GM12865 (cell line): ENCODE data around the gene PLPPR3.
"Not testable (repeated sequence)": the region's sequence is repeated elsewhere in the genome, so short reads cannot be mapped to it uniquely, and the experiment has no call there.

Experiments used
- DNase-seq: peaks from one replicate; pipeline ENCODE4 v3.0.0; 2010; ENCODE audit warnings: low read depth
- H3K4me3 ChIP-seq: 2 replicates; pipeline ENCODE4 v1.5.1; 2011; ENCODE audit warnings: mild to moderate bottlenecking, low read depth, low read length, control low read depth
- CTCF ChIP-seq: IDR thresholded peaks from 2 replicates; pipeline ENCODE4 v1.5.1; 2011; ENCODE audit warnings: low read length, control low read depth, low read depth, inconsistent platforms; ENCODE audit not compliant: insufficient read depth; ENCODE audit errors: missing control alignments

The PLPPR3 gene

GRCh38 chr19:858868-859843 is 37.4 kb upstream of the PLPPR3 start, which contains the start of gene CFD:
Gene CFD (plus strand): TSS chr19:859664. CDS start chr19:859690, 26 bp downstream.
- no peak within 1 kb of the TSS for H3K4me3 ChIP-seq
- TF ChIP-seq CTCF = no peak
- DNase-seq = no peak

GRCh38 chr19:858284-858683 is 36.5 kb upstream of the PLPPR3 start:
- no peak for TF ChIP-seq CTCF
- DNase-seq = no peak
- no peak overlapping the region for H3K4me3 ChIP-seq

DNA sequence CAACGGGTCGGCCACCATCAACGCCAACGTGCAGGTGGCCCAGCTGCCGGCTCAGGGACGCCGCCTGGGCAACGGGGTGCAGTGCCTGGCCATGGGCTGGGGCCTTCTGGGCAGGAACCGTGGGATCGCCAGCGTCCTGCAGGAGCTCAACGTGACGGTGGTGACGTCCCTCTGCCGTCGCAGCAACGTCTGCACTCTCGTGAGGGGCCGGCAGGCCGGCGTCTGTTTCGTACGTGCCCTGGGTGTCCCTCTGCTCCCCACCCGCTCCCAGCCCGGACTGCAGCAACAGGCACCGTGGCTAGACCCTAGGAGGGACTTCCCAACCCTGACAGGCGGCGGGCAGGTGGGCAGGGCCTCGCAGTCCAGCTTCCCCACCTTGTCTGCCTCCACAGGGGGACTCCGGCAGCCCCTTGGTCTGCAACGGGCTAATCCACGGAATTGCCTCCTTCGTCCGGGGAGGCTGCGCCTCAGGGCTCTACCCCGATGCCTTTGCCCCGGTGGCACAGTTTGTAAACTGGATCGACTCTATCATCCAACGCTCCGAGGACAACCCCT is 33.9 kb upstream of the PLPPR3 start:
- H3K4me3 ChIP-seq = no peak overlapping the region
- TF ChIP-seq CTCF = no peak
- no peak for DNase-seq

DNA sequence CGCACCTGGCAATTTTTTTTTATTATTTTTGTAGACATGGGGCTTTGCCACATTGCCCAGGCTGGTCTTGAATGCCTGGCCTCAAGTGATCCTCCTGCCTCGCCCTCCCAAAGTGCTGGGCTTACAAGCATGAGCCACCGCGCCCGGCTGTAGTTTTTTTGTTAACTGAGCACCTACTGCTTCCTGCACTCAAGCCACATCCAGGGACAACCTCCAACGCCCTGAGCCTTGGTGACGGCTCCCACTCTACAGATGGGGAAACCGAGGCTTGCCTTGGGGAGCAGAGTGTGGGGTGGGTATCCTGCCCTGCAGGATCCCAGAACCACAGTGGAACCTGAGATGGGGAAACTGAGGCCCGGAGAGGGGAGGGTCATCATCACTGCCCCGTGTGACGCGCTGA is 33.4 kb upstream of the PLPPR3 start:
- H3K4me3 ChIP-seq = no peak overlapping the region
- no peak for DNase-seq
- TF ChIP-seq CTCF = no peak

GRCh38 chr19:854549-854948 is 32.8 kb upstream of the PLPPR3 start:
- no peak for TF ChIP-seq CTCF
- no peak for DNase-seq

DNA sequence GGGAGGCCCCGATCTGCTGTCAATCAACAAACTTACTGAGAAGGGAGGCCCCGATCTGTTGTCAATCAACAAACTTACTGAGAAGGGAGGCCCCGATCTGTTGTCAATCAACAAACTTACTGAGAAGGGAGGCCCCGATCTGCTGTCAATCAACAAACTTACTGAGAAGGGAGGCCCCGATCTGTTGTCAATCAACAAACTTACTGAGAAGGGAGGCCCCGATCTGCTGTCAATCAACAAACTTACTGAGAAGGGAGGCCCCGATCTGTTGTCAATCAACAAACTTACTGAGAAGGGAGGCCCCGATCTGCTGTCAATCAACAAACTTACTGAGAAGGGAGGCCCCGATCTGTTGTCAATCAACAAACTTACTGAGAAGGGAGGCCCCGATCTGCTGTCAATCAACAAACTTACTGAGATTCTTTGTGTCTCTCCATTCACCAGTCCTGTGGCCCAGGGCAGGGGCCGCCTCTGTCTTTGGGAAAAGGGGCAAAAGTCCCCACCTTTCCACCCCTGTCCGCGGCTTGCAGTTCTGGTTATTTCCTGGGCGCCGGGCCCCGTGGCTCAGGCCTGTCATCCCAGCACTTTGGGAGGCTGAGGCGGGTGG is 32.0 kb upstream of the PLPPR3 start:
- DNase-seq, H3K4me3 ChIP-seq: not testable (repeated sequence)

More at GRCh38 chr19:854549-854948, 32.8 kb upstream of the PLPPR3 start:
- H3K4me3 ChIP-seq = no peak overlapping the region

- H3K4me3 ChIP-seq = no peak overlapping the region
- DNase-seq = no peak
- TF ChIP-seq CTCF = no peak
Measured at GRCh38 chr19:853014-853585, 31.3 kb upstream of the PLPPR3 start.
